Stomach (tissue), 9 donors: ENCODE measurements around the gene C20orf204. TPM values are rescaled to one million over a fixed set of nuclear protein-coding genes. Genes with fewer than 3 reads are reported as not detected.

Source experiments
- DNase-seq, 2 donors: peaks; one replicate each; pipeline versions ENCODE4 v3.0.0 to v3.0.0-alpha.2; 2013 to 2019
- H3K27ac ChIP-seq, 5 donors: fragments of 200-600 bp in 4 of 5; sonication (generic) in 4 of 5; one replicate each; pipeline ENCODE4 v1.5.1; 2013 to 2019; ENCODE audit warnings: mild to moderate bottlenecking in 1 of 5, moderate library complexity in 1 of 5
- H3K27me3 ChIP-seq, 3 donors: fragments of 200-600 bp; sonication (generic); one replicate each; pipeline ENCODE4 v1.5.1; 2017 to 2019; ENCODE audit warnings: mixed run types in 1 of 3
- H3K36me3 ChIP-seq, 4 donors: fragments of 200-600 bp; sonication (generic); 1 replicate in 3 of 4; 2 replicates in 1 of 4; pipeline ENCODE4 v1.5.1; 2016 to 2019
- H3K4me1 ChIP-seq, 4 donors: fragments of 200-600 bp; sonication (generic); one replicate each; pipeline ENCODE4 v1.5.1; 2016 to 2019
- H3K4me3 ChIP-seq, 4 donors: fragments of 200-600 bp; sonication (generic) in 3 of 4; one replicate each; pipeline ENCODE4 v1.5.1; 2016 to 2019; ENCODE audit warnings: mild to moderate bottlenecking in 1 of 4
- H3K9me3 ChIP-seq, 4 donors: fragments of 200-600 bp; sonication (generic); one replicate each; pipeline ENCODE4 v1.5.1; 2016 to 2019
- EP300 ChIP-seq: sonication (generic); formaldehyde crosslinking; IDR thresholded peaks from one replicate; pipeline ENCODE4 v1.6.1; 2017; ENCODE audit warnings: antibody characterized with exemption
- POLR2A ChIP-seq, 4 donors: fragments of 450-650 bp; IDR thresholded peaks; one replicate each; pipeline ENCODE4 v1.6.1; 2016; ENCODE audit warnings: antibody characterized with exemption in 4 of 4, control low read depth in 2 of 4, mild to moderate bottlenecking in 1 of 4, moderate library complexity in 1 of 4
- POLR2AphosphoS5 ChIP-seq, 3 donors: sonication (generic); formaldehyde crosslinking; IDR thresholded peaks; one replicate each; pipeline ENCODE4 v1.6.1; 2016; ENCODE audit warnings: antibody characterized with exemption in 3 of 3
- WGBS, 5 donors: extraction: QIAGEN DNeasy Blood & Tissue Kit in 3 of 5; methylation state at CpG; one replicate each; pipeline versions ENCODE4 v1.1.5 to v1.1.7; 2013 to 2018; 5-methylcytosine and 5-hydroxymethylcytosine counted together
- intact Hi-C: fragments of 100-400 bp; cut with DNase I; formaldehyde crosslinking; loops from one replicate; pipeline ENCODE4 v1.15.1; 2023; ENCODE audit warnings: low total_unique reads
- polyA plus RNA-seq, 3 donors: library from polyadenylated mRNA; stranded (reverse); fragments of 200-250 nt; gene quantifications; one replicate each; pipeline ENCODE4 v1.2.3, GENCODE V29; 2013
- total RNA-seq, 5 donors: library from RNA; depleted of rRNA; stranded (reverse); fragments of >200 nt; gene quantifications; one replicate each; pipeline versions ENCODE4 v1.1.0 to v1.2.3, GENCODE V29; 2014 to 2016
- TF ChIP-seq, protein P1 (sequence below), 7 experiments: fragments of 450-650 bp in 4 of 7; fragments of 200-600 bp in 3 of 7; sonication (generic) in 3 of 7; IDR thresholded peaks; one replicate each; pipeline ENCODE4 v1.5.1; 2016 to 2019; ENCODE audit warnings: antibody characterized with exemption in 7 of 7, control low read depth in 2 of 7, mild to moderate bottlenecking in 1 of 7
- donor health status: healthy with polysubstance abuse.
- donor health status: Bipolar disorder and iron deficiency.
- donor health status: healthy.

The C20orf204 gene
- total and polyA plus RNA-seq, 8 donors = 0.62 to 3.4 (median 1.5) TPM; not detected in 4

DNA sequence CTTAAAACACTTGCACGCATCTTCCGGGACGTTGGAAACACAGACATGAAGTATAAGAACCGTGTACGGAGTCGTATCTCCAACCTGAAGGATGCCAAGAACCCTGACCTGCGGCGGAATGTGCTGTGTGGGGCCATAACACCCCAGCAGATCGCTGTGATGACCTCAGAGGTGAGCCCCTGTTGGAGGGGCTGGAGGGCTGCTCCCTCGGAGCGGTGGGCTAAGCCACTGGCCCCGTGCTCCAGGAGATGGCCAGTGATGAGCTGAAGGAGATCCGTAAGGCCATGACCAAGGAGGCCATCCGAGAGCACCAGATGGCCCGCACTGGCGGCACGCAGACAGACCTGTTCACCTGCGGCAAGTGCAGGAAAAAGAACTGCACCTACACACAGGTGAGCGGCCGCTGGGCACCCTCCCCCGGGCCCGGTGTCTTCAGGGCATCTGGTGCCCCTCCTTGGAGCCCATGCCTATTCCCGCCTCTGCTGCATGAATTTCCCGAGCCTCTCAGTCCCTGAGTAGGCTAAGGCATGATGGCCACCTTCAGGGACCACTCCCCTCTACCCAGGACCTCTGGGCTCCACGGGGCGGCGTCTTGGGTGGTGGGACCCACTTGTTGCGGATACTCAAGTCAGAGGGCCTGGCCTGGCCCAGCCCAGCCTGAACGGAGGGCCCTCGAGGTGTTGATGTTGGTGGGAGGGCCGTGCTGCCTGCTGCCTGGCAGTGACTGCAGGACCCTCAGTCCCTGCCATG is 34.4 kb downstream of the C20orf204 start:
- WGBS, 5 donors = 92 to 95% (median 94%) methylated on average over 20 to 31 of the region's 31 CpGs
- no peak for DNase-seq
- intact Hi-C loops = no loop called here
- H3K4me3 ChIP-seq = no peak overlapping the region
- no peaks in the 10 kb centered on the region for H3K27me3 ChIP-seq
- peaks cover 16 to 51% (median 47%) of the 10 kb centered on the region in 4 donors for H3K36me3 ChIP-seq
- H3K4me1 ChIP-seq = peaks cover 7 to 25% (median 8%) of the 10 kb centered on the region in 4 donors
- no peak overlapping the region for H3K27ac ChIP-seq
- TF ChIP-seq, protein P1, sequence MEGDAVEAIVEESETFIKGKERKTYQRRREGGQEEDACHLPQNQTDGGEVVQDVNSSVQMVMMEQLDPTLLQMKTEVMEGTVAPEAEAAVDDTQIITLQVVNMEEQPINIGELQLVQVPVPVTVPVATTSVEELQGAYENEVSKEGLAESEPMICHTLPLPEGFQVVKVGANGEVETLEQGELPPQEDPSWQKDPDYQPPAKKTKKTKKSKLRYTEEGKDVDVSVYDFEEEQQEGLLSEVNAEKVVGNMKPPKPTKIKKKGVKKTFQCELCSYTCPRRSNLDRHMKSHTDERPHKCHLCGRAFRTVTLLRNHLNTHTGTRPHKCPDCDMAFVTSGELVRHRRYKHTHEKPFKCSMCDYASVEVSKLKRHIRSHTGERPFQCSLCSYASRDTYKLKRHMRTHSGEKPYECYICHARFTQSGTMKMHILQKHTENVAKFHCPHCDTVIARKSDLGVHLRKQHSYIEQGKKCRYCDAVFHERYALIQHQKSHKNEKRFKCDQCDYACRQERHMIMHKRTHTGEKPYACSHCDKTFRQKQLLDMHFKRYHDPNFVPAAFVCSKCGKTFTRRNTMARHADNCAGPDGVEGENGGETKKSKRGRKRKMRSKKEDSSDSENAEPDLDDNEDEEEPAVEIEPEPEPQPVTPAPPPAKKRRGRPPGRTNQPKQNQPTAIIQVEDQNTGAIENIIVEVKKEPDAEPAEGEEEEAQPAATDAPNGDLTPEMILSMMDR (IDR thresholded peaks at IDR 0.05) = no peak
- no peak for TF ChIP-seq EP300
- TF ChIP-seq POLR2AphosphoS5 (IDR thresholded peaks at IDR 0.05) = no peak
- no peak for TF ChIP-seq POLR2A (IDR thresholded peaks at IDR 0.05)
- H3K9me3 ChIP-seq = no peaks in the 10 kb centered on the region

DNA sequence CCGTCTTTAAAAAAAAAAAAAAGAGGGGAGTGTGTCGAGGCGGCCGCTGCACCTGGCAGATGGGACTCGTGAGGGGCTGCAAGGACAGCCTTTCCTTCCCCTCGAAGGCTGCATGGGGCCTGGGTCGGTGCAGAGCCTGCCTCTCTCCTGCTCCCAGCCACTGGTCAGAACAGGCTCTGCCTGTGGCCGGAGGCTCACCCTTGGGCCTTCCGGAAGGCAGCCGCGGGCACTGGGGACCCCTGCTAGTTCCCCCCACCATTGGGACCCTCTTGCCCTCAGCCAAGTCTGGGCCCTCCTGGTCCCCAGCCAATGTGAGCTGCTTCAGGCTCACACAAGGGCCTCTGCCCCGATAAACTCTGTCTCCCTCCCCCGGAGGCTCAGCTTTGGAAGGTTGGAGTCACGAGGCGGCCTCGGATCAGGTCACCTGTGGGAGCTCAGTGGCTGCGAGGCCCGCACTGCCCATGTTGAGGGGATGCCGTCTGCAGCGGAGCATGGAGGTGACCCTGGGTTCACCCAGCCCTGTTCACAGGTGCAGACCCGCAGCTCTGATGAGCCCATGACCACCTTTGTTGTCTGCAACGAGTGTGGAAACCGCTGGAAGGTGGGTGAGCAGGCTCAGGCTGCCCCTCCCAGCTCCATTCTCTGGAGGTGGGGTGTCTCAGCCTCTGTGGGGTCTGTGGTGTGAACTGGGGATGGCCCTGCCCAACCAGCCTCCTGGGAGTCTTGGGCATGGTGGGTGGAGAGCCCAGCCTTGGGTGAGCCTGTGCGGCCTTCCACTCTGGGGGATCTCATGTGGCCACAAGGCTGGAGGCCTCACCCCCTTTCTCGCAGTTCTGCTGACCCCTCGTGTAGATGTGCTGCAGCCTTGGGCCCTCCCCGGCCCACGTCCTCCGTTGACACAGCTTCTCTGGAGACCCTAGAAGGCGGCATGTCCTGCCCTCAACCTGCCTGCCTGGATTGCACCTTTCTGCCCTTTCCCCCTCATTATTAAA is 35.7 kb downstream of the C20orf204 start:
- WGBS, 5 donors = 84 to 91% (median 86%) methylated on average over 22 to 30 of the region's 30 CpGs

DNA sequence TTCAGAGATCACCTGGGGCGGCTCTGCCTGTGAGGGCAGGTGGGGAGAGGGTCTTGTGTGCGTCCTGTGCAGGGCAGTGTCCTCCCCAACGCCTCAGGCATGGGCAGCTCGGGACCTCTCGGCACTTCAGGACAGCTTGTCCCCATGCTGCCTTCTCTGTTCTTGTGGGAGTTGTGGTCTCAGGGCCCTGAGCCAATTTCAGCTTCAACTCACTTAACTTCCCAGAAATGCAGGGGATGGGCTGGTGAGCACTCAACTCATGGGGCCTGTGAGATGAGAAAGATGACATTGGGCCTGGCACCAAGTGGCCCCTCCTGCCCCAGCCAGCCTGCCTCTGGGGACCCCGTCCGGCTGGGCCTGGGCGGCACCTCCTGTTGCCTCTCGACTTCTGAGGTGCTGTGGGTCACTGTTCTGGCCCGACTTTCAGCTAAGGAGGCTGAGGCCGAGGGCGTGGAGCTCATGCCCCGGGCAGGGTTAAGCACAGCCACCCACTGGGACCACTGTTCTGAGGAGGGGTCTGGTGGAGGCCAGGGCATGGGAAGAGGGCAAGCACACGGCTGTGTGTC is 36.6 kb downstream of the C20orf204 start:
- Histone ChIP-seq H3K36me3 (peaks cover 16 to 58% (median 52%) of the 10 kb centered on the region in 4 donors), H3K27me3 (no peaks in the 10 kb centered on the region), H3K9me3 (no peaks in the 10 kb centered on the region), H3K4me3 (no peak overlapping the region), H3K27ac (no peak overlapping the region), H3K4me1 (peaks cover 0 to 20% (median 6%) of the 10 kb centered on the region in 4 donors)
- 77 to 83% (median 81%) methylated on average over 3 to 14 of the region's 14 CpGs for WGBS, 5 donors
- no peak for DNase-seq
- intact Hi-C loops = no loop called here
- TF ChIP-seq, protein P1 (IDR thresholded peaks at IDR 0.05) = no peak
- TF ChIP-seq POLR2AphosphoS5 (IDR thresholded peaks at IDR 0.05) (no peak), POLR2A (IDR thresholded peaks at IDR 0.05) (no peak), EP300 (no peak)

More for the DNA sequence above, 35.7 kb downstream of the C20orf204 start:
- no peaks in the 10 kb centered on the region for H3K27me3 ChIP-seq
- no peaks in the 10 kb centered on the region for H3K9me3 ChIP-seq
- intact Hi-C loops = no loop called here
- peaks cover 16 to 58% (median 52%) of the 10 kb centered on the region in 4 donors for H3K36me3 ChIP-seq
- no peak overlapping the region for H3K27ac ChIP-seq
- no peak for DNase-seq
- TF ChIP-seq, protein P1 (IDR thresholded peaks at IDR 0.05) = no peak
- TF ChIP-seq EP300 (no peak), POLR2AphosphoS5 (IDR thresholded peaks at IDR 0.05) (no peak), POLR2A (IDR thresholded peaks at IDR 0.05) (no peak)
- H3K4me3 ChIP-seq = no peak overlapping the region
- peaks cover 0 to 20% (median under 1%) of the 10 kb centered on the region in 4 donors for H3K4me1 ChIP-seq
